ENCODE data around the gene G6PD.

DNA sequence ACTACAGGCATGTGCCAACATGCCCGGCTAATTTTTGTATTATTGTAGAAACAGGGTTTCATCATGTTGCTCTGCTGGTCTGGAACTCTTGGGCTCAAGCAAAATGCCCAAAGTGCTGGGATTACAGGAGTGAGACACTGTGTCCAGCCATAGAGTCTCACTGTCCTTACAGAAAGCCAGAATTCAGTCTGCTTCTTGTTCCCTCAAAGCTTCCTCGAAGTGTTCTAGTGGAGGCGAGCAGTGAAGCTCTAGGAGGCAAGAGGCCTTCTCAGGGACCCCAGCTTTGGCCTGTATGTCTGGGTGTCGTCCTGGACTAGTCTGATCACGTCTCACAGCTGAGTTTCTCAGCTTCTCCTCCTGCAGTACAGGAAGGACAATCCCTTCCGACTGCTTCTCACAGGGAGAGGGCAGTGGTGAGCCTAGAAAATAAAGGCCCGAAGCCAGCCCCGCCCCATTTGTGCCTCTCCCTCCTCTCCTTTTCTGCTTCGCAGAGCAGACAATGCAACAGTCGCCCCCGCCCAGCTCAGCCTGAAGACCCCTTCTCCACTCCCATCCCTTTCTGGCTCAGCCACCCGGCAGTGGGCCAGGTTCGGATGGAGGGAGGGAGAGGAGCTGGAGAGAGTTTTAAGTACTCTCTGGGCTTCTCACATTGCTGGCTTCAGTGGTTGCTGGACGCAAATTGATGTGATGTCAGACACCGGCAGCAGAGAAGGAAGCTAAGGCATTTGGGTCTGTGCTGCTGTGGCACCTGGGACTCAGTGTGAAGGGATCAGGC lies 19.6 kb downstream of the G6PD start:
- TF ChIP-seq, protein P1, sequence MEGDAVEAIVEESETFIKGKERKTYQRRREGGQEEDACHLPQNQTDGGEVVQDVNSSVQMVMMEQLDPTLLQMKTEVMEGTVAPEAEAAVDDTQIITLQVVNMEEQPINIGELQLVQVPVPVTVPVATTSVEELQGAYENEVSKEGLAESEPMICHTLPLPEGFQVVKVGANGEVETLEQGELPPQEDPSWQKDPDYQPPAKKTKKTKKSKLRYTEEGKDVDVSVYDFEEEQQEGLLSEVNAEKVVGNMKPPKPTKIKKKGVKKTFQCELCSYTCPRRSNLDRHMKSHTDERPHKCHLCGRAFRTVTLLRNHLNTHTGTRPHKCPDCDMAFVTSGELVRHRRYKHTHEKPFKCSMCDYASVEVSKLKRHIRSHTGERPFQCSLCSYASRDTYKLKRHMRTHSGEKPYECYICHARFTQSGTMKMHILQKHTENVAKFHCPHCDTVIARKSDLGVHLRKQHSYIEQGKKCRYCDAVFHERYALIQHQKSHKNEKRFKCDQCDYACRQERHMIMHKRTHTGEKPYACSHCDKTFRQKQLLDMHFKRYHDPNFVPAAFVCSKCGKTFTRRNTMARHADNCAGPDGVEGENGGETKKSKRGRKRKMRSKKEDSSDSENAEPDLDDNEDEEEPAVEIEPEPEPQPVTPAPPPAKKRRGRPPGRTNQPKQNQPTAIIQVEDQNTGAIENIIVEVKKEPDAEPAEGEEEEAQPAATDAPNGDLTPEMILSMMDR (IDR thresholded peaks at IDR 0.05; ENCODE audit: low read depth, low read length) = peak; percentile 53
- TF ChIP-seq POLR2A (IDR thresholded peaks at IDR 0.05; ENCODE audit: extremely low read depth, insufficient read length) (peak; percentile 16), MYC (IDR thresholded peaks at IDR 0.05; ENCODE audit: low read depth, low read length) (no peak)
